GM19395 (cell line): Measurements from ENCODE around the gene HOXC11.

Experiments
- ATAC-seq: cut with Tn5 transposase; IDR thresholded peaks from one replicate; pipeline ENCODE4 v1.9.1; 2021; ENCODE audit warnings: mild to moderate bottlenecking, moderate library complexity; ENCODE audit not compliant: unreplicated experiment

The HOXC11 gene

GRCh38 chr12:54019091-54019811, 46.3 kb downstream of the HOXC11 start:
- no peak for ATAC-seq

- no peak for ATAC-seq
These were observed 47.1 kb downstream of the HOXC11 start for GRCh38 chr12:54019924-54020590.

GRCh38 chr12:54020591-54021405, 47.9 kb downstream of the HOXC11 start:
- no peak for ATAC-seq

GRCh38 chr12:54021432-54022013, 48.6 kb downstream of the HOXC11 start:
- no peak for ATAC-seq

- ATAC-seq = no peak
These were observed 50.3 kb downstream of the HOXC11 start for GRCh38 chr12:54022960-54023884.

GRCh38 chr12:54024127-54024526, 51.2 kb downstream of the HOXC11 start:
- ATAC-seq = no peak

- ATAC-seq = no peak
These were observed 51.8 kb downstream of the HOXC11 start for GRCh38 chr12:54024581-54025305.

- ATAC-seq = no peak
These were observed 52.8 kb downstream of the HOXC11 start for GRCh38 chr12:54025499-54026405.

- no peak for ATAC-seq
These were observed 53.9 kb downstream of the HOXC11 start for GRCh38 chr12:54026640-54027441.
